Measurements from ENCODE around the gene ZNF117.
"Not testable (repeated sequence)": the region's sequence is repeated elsewhere in the genome, so short reads cannot be mapped to it uniquely, and the experiment has no call there.

ZNF117 gene

GRCh38 chr7:64996305-64996704 is 5.5 kb upstream of the ZNF117 start:
- DNase-seq = no peak

GRCh38 chr7:64993901-64994300 is 3.1 kb upstream of the ZNF117 start:
- no peak for DNase-seq

GRCh38 chr7:64992971-64993370 is 2.1 kb upstream of the ZNF117 start:
- DNase-seq = no peak

- DNase-seq = no peak
These were observed 620 bp downstream of the ZNF117 start for GRCh38 chr7:64990216-64990615.

- no peak for DNase-seq
These were observed 12.2 kb downstream of the ZNF117 start for GRCh38 chr7:64978497-64979203.

GRCh38 chr7:64965594-64965993 is 25.2 kb downstream of the ZNF117 start:
- DNase-seq = no peak

- peak; percentile 84 for DNase-seq
These were observed 31.6 kb downstream of the ZNF117 start for GRCh38 chr7:64959072-64959747.

- no peak for DNase-seq
These were observed 39.5 kb downstream of the ZNF117 start for GRCh38 chr7:64951250-64951848.

- DNase-seq = not testable (repeated sequence)
These were observed 40.2 kb downstream of the ZNF117 start for GRCh38 chr7:64950673-64951072.

- not testable (repeated sequence) for DNase-seq
These were observed 42.1 kb downstream of the ZNF117 start for GRCh38 chr7:64948774-64949173.

- no peak for DNase-seq
These were observed 43.4 kb downstream of the ZNF117 start for GRCh38 chr7:64947252-64948000.

- no peak for DNase-seq
These were observed 44.1 kb downstream of the ZNF117 start for GRCh38 chr7:64946772-64947171.

- no peak for DNase-seq
These were observed 45.2 kb downstream of the ZNF117 start for GRCh38 chr7:64945503-64946175.

- not testable (repeated sequence) for DNase-seq
These were observed 46.0 kb downstream of the ZNF117 start for GRCh38 chr7:64944667-64945502.

GRCh38 chr7:64940021-64940420 is 50.8 kb downstream of the ZNF117 start:
- DNase-seq = not testable (repeated sequence)

- no peak for DNase-seq
These were observed 52.3 kb downstream of the ZNF117 start for GRCh38 chr7:64938540-64938939.

GRCh38 chr7:64934478-64934877 is 56.4 kb downstream of the ZNF117 start:
- DNase-seq = no peak

- DNase-seq = not testable (repeated sequence)
These were observed 62.3 kb downstream of the ZNF117 start for GRCh38 chr7:64928252-64929187.

Data from NCI-H2171 (cell line).